GM18861 (cell line): ENCODE results near the gene KASH5.

ENCODE experiments used
- ATAC-seq: cut with Tn5 transposase; IDR thresholded peaks from one replicate; pipeline ENCODE4 v1.9.1; 2021; ENCODE audit not compliant: unreplicated experiment

KASH5 gene

DNA sequence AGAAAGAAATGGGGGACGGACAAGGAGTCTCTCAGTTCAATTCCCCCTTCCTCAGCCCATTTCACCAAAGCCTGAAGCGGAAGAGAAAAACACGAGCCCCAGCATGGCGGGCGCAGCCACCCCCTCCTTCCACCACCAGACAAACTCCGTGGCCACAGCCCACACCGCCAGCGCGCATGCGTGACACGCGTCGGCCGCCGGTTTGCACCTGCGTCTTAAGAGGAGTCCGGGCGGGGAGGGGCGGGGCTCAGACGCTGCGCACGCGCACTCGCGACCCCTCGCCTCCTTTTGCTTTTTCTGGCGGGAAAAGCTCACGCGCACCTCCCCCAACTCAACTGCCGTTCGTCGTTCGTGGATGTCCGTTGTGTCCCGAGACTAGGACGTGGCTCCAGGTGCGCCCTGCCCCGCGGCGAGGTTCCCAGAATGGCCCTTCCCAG, at the start of gene KASH5:
Gene KASH5, plus strand, starts transcription at position 314 of the 437 bp plus-strand sequence. CDS start 2,635 bp downstream, outside the sequence.
- ATAC-seq, result peak; percentile 55

DNA sequence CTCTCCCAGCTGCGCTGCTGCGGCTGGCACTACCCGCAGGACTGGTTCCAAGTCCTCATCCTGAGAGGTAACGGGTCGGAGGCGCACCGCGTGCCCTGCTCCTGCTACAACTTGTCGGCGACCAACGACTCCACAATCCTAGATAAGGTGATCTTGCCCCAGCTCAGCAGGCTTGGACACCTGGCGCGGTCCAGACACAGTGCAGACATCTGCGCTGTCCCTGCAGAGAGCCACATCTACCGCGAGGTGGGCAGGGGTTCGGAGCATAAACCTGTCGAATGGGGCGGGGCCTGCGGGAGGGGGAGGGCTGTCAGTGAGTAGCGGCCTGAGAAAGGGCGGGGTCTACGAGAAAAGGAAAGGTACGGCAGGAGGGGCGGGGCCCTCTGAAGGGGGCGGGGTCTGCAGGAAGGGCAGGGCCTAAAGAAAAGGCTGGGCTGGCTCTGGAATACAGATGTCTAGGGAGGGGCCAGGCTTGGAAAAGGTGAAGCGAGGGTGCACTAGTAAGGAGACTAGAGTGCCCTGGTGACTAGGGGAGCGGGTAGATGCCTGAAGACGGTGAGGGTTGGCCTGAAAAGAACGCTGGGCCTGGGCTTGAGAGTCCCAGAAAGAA, 49.3 kb upstream of the KASH5 start:
- ATAC-seq, result no peak

- ATAC-seq, result no peak
Observed at GRCh38 chr19:49339301-49340068, 48.6 kb upstream of the KASH5 start.

- ATAC-seq, result peak; percentile 62
Observed at GRCh38 chr19:49340069-49340864, 47.8 kb upstream of the KASH5 start.

DNA sequence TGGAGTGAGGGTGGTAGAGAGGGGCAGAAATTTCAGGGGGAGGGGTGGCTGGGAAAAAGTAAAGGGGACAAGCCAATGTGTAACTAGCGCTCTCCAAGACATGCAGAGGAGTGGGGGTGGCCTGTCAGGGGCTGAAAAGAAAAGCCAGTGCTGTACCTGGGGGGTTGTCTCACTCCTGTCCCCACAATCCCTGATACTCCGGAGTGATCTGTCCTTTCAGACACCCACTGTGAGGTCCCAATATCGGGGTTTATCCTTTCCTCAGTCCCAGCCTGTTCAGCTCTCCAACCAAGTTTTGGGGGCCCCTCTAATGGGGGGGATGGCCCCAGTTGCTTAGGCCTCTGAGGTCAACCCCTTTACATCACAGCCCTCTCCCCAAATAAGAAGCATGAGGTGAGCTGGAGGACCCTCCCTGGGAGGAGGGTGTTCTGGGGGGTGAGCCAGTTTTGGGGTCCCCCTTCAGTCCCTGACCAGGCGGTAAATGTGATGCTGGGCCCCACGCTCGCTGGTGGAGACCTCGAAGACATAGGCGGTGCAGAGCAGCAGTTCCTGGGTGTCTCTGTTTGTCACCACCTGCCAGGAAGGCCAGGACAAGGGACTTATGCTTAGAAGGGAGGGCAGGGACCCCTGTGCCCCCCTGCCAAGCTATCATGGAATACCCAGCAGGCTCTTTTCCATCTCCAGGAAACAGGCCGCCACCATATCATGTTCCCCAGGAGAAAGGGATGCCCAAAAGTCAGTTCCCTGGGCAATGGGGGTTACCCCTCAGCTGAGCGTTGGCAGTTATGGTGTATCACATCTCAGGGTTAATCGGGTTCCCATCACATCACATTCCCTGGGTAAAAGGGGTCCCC, 47.0 kb upstream of the KASH5 start:
- no peak for ATAC-seq

DNA sequence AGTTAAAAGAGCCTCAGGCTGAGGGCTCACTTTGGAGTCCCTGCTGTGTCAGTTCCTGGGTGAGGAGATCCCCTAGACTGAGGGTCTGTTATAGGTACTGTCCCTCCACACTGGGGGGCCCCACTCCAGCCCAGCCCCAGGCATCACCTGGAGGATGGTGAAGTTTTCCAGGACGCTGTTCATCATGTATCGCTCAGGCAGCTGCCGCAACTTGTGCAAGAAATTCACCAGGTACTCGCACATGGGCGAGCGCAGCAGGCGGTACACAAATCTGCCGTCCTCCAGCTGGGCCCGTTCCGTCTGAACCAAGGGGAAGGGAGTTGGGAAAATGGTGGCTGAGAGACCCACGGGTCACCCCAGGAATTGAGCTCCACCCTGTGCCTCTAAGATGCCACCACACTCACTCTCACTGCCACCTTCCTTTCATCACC, 45.7 kb upstream of the KASH5 start:
- no peak for ATAC-seq

DNA sequence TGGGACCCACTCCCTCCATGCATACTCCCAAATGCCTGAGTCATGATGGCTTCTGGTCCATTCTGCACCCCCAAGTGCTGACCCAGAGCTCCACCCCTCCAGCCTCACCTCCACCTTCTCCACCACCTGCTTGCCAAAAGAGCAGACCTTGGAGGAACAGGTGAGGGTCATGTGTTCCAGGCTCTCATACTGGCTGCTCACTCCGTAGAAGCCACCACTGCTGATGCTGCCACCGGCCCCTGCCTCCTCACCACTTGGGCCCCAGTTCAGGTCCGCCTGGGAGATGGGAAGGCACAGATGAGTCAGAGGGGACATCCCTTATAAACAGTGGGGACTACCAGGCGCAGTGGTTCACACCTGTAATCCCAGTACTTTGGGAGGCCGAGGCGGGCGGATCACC, 44.9 kb upstream of the KASH5 start:
- ATAC-seq, result no peak

DNA sequence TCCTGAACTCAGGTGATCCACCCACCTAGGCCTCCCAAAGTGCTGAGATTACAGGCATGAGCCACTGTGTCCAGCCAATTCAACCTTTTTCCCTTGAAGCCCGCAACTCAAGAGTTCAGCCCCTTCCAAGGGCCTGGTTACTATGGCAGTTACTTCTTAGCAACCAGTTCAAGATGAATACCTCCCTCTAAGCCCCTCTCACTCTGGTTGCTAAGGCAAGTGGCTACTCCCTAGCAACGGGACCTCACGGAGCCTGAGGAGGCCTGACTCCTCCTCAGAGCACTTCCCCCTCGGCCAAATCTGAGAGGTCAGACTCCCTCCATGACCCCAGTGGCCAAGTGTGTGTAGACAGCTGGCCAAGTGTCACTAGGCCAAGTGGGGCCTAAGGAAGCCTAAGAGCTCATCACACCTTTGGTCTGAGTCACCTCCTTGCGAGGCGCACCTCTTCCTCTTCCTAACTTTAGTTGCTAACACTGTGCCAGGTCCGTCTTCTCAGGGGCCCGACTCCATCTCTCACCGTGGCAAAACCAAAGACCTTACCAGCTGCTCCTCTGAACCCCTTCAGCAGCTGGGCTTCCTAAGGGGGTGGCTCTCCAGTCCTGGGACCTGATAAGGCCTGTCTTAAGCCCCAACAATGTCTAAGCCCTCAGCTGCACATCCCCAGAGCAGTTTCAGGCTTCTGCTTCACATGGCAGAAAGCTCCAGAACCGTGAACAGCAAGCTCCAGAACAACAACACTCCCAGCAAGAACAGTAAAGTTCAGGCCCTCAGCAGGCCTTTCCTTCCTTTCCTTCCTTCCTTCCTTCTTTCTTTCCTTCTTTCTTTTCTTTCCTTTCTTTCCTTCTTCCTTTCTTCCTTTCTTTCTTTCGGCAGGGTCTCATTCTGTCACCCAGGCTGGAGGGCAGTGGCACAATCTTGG, 43.3 kb upstream of the KASH5 start:
- ATAC-seq, result no peak

GRCh38 chr19:49347191-49347590, 40.9 kb upstream of the KASH5 start:
- ATAC-seq, result no peak

DNA sequence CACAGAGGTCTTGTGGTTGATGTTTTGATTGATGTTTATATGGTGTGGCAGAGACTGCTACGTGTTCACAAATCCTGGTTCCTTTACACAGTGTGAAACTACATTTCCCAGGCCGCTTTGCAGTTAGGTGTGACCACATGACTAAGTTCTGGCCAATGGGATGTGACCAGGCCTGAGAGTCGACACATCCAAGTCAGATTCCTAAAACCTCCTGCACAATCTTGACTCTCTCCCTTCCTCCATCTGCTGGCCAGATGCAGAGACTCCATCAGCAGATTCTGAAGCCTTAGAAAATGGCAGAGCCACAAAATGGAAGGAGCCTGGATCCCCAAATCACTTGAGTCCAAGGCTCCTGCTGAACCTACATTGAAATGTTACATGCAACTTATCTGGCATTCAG, 40.2 kb upstream of the KASH5 start:
- no peak for ATAC-seq

DNA sequence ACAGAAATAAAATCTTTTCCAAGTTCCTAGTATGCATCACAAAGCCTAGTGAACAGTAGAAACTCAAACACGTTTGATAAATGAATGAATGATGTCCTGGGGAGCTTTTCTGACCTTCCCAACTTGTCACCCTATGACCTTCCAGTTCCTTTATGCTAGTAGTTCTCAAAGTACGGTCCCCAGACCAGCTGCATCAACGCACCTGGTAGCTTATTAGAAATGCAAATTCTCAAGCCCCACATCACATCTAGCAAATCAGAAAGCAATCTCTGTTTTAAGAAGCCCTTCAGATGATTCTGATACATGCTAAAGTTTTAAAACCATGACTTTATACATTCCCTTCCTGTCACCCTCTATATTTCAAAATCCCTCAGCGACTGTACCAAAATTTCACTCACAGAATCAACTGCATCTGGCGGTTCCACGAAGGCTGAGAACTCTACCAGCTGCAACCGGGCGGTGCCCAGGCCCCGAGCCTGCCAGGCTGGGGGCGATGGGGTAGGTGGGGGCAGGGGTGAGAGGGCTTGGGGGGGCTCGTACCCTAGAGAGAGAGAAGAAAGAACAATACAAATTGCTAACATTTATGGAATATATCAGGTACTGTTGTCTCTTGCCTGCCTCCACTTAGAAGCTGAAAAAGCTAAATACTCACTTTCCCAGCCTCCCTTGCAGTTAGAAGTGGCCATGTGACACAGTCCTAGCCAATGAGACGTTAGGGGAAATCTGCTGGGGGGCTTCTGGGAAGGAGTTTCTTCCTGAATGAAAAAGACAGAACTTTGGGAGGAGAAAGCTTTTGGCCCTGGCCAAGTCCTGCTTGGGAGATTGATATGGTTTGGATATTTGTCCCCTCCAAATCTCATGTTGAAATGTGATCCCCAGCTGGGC, 39.5 kb upstream of the KASH5 start:
- no peak for ATAC-seq

- ATAC-seq, result no peak
Observed at GRCh38 chr19:49349567-49349966, 38.5 kb upstream of the KASH5 start.

- ATAC-seq, result no peak
Observed at GRCh38 chr19:49355909-49356353, 32.1 kb upstream of the KASH5 start.

- ATAC-seq, result no peak
Observed at GRCh38 chr19:49356382-49356781, 31.7 kb upstream of the KASH5 start.

GRCh38 chr19:49357186-49357585, 30.9 kb upstream of the KASH5 start:
- no peak for ATAC-seq

DNA sequence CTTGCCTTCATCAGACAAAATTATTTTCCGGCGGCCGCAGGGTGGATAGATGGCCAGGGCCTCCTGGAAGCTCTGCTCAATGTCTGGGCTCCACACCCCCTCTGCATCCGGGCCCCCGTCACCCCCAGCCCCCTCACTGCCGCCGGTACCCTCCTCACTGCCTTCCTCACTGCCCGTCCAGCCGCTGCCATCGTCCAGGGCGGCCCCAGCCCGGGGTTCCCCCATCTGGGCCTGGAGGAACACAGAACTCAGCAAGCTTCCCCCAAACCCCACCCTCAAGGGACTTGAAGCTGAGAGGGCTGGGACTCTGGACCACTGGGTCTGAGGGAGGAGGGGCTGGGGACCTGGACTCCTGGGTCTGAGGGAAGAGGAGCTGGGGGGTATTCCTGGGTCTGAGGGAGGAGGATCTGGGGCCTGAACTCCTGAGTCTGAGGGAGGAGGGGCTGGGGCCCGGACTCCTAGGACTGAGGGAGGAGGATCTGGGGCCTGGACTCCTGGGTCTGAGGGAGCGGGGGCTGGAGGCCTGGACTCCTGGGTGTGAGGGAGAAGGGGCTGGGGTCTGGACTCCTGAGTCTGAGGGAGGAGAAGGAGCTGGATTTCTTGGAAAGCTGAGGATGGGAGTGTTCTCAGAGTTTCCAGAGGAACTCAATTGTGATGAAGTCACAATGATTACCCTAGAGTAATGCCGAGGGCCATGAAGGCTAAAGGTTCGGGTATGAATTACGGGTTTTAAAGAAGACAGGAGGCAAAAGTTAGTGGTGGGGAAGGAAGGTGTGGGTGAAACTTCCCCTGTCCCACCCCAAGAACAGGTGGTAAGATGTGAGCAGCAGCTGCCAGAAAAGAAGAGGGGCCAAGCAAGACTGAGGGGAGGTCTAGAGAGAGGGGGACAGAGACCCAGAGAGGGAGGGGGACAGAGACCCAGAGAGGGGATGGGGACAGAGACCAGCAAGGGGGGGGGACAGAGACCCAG, 27.9 kb upstream of the KASH5 start:
- ATAC-seq, result no peak

DNA sequence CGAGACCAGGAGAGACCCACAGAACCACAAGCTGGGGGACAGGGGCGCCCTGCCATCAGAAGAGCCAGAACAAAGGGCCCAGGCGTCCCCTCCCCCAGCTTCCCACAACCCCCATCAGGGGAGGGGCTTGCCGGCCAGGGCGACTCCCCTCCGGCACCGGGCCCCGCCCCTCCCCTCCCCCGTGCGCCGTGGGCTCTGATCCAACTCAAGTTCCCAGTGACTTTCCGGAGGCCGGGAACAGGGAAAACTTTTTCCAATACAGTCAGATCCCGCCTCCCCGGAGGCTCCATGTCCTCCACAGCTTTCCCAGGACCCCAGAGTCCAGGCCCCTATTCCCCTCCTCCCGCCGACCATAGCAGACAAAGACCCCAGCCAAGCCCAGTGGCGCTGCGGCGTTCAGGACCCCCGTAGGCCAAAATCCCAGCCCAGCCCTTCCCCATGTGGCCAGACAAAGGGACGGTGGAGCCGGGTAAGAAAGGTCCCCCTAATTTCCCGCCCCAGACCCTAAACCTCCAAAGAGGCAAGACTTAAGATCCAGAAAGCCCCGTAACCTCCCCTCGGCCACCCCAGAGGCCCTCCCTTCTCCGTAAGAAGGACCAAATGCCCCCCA, 26.5 kb upstream of the KASH5 start:
- no peak for ATAC-seq
